ENCODE data around the gene STX3. TPM values are rescaled to one million over a fixed set of nuclear protein-coding genes. Genes with fewer than 3 reads are reported as not detected.
A peak's percentile ranks its signal among the peaks of the same experiment; 100 is the strongest.

STX3 gene
- total RNA-seq (2014; rRNA removed; shearing (Covaris generic)): 23.9 and 32.0 TPM in 2 replicates

DNA sequence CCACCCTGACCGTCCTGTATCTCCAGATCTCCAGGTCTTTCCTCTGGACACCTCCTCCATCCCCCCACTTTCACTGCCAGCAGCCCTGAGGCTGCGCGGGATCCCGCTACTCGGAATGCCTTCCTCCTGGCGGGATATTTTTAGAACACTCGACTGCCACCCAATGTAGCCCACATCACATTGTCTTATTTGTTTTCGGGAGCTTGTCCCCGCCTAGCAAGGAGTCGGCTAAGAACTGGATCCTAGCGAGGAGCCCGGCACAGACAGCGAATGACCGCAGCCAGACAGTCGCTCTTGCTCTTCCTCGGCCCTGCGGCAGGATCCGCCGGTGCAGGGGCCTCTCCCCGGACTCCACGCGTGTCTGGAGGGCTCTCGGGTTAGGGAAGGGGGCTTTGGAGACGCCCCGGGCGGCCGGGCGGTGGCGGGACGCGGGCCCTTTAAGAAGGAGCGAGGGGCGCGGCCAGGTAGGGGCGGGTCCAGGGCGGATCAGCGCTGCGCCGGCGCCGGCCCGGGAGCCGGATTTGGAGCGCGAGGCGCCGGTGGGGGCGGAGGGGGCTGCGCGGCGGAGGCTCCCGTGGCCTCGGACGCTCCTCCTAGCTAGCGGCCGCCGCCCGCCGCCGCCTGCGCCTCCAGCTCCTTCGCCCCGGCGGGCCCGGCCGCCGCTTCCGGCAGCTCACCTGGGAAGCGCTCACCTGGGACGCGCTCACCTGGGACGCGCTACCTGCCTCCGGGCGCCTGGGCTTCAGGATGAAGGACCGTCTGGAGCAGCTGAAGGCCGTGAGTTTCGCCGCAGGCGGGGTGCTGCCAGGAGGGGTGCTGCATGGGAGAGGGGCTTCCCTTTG lies at the start of gene STX3:
Gene STX3, plus strand, starts transcription at position 518 of the 842 bp plus-strand sequence. Its CDS starts 230 bp downstream, at position 748.
- peak; percentile 83 for DNase-seq (ENCODE audit: low read depth)

DNA sequence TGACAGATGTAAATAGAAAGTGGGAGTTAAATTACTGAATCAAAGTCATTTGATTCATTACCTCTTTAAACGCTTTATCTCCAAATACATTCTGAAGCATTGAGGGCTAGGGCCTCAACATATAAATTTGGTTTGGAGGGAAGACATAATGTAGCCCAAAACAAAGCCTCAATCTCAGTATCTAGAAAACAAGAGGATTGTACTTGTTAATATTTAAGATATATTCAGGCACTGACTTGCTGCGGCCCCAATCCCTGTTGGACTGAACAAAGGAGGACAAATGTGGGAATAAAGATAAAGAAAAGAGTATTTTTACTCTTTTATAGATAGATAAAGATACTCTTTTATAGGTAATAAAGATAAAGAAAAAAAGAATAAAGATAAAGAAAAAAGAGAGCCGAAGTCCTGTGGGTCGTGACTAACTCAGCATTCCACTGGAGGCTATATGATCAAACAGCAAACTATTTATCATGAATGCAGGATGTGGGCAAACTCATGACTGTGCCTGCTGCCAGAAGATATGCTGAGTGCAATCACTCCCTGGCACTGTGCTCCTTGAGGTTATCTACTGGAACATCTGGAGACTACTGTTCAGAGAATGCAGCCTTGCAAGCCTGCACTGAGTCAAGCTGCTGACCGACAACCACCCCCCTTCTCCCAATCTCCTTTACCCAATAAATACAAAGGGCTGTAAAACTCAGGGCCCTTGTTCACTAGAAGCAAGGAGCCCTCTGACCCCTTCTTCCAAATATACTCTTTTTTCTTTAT lies 48.5 kb upstream of the STX3 start:
- peak; percentile 98 for DNase-seq (ENCODE audit: low read depth)

GRCh38 chr11:59707371-59707770 lies 47.8 kb upstream of the STX3 start:
- no peak for DNase-seq (ENCODE audit: low read depth)

GRCh38 chr11:59708537-59708936 lies 46.6 kb upstream of the STX3 start:
- peak; percentile 69 for DNase-seq (ENCODE audit: low read depth)

- DNase-seq (ENCODE audit: low read depth): peak; percentile 15
Observed at GRCh38 chr11:59710136-59710847, 44.9 kb upstream of the STX3 start.

- DNase-seq (ENCODE audit: low read depth): no peak
Observed at GRCh38 chr11:59713745-59714144, 41.4 kb upstream of the STX3 start, which contains the start of gene OR10V1. Gene OR10V1, minus strand, starts transcription at chr11:59713845. Its CDS starts 0 bp downstream, at chr11:59713845.

DNA sequence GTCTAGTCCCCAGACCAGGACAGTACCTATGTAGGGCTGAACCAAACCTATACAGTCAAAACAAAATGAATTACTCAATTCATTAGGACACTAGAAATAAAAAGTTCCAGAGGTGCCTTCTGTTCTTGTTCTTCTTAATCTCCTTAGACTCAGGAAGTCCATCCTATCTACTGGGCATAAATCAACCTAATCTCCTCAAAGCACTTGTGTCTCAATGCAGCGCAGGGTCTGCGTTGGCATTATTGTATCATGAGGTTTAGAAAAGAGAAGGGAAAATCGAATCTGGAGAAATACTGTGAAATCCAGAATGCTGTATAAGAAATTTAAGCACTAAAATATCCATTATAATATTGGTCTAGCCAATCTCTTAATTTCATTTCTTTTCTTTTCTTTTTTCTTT lies 39.1 kb upstream of the STX3 start:
- no peak for DNase-seq (ENCODE audit: low read depth)

DNA sequence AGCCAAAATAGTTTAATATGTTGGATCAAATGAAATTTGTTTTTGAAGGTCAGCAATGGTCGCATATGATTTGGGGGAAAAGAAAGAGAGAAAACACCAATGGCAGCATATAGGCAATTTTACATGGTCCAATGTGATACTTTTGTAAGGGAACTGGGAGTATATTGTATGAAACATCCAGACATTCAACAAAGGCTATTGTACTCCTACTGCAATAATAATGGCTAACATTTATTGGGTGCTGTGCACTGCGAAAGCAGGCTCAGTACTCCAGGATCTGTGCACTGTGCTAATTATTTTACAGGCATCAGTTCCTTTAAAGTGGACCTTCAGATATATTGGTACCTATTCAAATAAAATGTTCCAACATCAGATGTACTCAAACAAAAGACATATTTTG lies 35.6 kb upstream of the STX3 start:
- no peak for DNase-seq (ENCODE audit: low read depth)

DNA sequence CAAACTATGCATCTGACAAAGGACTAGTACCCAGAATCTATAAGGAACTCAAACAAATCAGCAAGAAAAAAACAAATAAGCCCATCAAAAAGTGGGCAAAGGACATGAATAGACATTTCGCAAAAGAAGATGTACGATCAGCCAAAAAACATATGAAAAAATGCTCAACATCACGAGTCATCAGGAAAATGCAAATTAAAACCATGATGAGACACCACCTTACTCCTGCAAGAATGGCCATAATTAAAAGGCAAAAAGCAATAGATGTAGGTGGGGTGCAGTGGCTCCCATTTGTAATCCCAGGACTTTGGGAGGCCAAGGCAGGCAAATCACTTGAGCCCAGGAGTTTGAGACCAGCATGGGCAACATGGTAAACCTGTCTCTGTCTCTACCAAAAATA lies 31.1 kb upstream of the STX3 start:
- no peak for DNase-seq (ENCODE audit: low read depth)

DNA sequence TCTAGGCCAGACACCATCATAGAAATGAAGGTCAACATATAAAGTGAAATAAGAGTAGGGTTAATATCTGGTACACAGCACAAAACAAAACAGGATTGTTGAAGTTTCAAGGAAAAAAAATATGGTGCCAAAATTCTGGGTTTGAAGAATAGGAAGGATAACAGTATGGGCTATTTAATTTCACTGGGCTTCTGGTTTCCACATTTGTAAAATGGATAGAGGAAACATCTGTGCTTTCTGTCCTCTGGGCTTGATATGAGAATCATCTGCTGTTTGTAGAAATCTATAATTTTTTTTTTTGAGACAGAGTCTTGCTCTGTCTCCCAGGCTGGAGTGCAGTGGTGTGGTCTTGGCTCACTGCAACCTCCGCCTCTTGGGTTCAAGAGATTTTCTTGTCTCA lies 27.8 kb upstream of the STX3 start:
- no peak for DNase-seq (ENCODE audit: low read depth)

DNA sequence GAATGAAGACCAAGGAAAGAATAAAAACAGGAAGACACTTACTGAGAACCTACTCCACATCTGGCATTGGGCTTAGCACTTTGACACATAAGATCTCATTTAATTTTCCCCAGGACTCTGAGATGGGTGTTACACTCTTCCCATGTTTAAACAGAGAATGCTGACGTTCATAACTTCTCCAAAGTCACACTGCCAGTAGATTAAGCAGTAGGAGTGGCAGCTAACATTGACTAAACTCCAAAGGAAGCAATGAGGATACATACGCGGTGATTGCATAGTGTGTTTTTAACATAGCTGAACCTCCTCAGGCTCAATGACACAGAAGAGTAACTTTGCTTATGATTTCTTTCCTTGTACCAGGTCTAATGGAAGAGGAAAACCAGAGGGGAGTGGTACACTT lies 27.0 kb upstream of the STX3 start:
- no peak for DNase-seq (ENCODE audit: low read depth)

DNA sequence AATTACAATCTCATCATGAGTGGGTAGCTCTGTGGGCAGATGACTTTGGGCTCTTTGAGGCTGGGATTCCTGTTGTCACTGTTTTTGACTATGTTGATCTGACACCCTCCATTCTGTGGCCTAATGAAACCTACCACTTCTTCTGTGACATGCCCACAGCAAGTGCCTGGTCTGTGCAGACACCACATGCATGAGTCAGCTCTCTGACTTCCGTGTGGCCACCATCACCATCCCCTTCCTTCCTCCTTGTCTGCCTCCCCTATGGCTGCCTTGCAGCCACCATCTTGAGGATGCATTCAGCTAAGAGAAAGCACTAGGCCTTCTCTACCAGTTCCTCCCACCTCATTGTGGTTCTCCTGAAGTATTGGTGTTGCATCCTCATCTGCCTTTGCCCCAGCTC lies 26.3 kb upstream of the STX3 start:
- peak; percentile 35 for DNase-seq (ENCODE audit: low read depth)

- DNase-seq (ENCODE audit: low read depth): no peak
Observed at GRCh38 chr11:59729834-59730233, 25.3 kb upstream of the STX3 start.

GRCh38 chr11:59730896-59731565 lies 24.1 kb upstream of the STX3 start:
- DNase-seq (ENCODE audit: low read depth): no peak

DNA sequence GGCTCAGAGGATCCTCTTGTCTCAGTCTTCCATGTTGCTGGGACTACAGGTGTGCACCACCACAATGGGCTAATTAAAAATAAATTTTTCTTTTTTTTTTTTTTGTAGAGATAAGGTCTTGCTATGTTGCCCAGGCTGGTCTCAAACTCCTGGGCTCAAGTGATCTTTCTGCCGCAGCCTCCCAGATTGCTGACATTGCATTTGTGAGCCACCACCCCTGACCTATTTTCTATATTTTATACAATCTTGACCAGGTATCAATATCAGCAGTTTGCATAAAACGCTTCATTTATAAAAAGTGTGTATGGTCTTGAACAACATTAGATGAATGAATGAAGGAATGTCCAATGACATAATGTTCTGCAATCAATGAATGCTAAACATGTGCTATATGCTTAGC lies 9.1 kb upstream of the STX3 start:
- no peak for DNase-seq (ENCODE audit: low read depth)

GRCh38 chr11:59753650-59754493 lies 1.3 kb upstream of the STX3 start:
- peak; percentile 77 for DNase-seq (ENCODE audit: low read depth)

GRCh38 chr11:59754494-59754858 lies 700 bp upstream of the STX3 start:
- DNase-seq (ENCODE audit: low read depth): no peak

- DNase-seq (ENCODE audit: low read depth): peak; percentile 81
Observed at GRCh38 chr11:59755701-59756557, 753 bp downstream of the STX3 start.

- DNase-seq (ENCODE audit: low read depth): peak; percentile 15
Observed at GRCh38 chr11:59756558-59756840, 1.3 kb downstream of the STX3 start.

GRCh38 chr11:59756845-59757244 lies 1.7 kb downstream of the STX3 start:
- DNase-seq (ENCODE audit: low read depth): peak; percentile 37
